HG03280 (cell line): Measurements from ENCODE around the gene PLA2G4A.
A peak's percentile ranks its signal among the peaks of the same experiment; 100 is the strongest.

ENCODE experiments used
- ATAC-seq: cut with Tn5 transposase; IDR thresholded peaks from one replicate; pipeline ENCODE4 v1.9.1; 2021; ENCODE audit warnings: mild to moderate bottlenecking, moderate library complexity; ENCODE audit not compliant: unreplicated experiment

PLA2G4A gene

GRCh38 chr1:186974774-186975181, 146.0 kb downstream of the PLA2G4A start:
- no peak for ATAC-seq

- no peak for ATAC-seq
Measured at GRCh38 chr1:186975220-186975619, 146.5 kb downstream of the PLA2G4A start.

GRCh38 chr1:186976700-186977099, 148.0 kb downstream of the PLA2G4A start:
- no peak for ATAC-seq

- no peak for ATAC-seq
Measured at GRCh38 chr1:186977266-186977957, 148.7 kb downstream of the PLA2G4A start.

GRCh38 chr1:186978596-186979556, 150.1 kb downstream of the PLA2G4A start:
- no peak for ATAC-seq

GRCh38 chr1:186980400-186980799, 151.7 kb downstream of the PLA2G4A start:
- no peak for ATAC-seq

GRCh38 chr1:186982116-186982515, 153.4 kb downstream of the PLA2G4A start:
- no peak for ATAC-seq

- no peak for ATAC-seq
Measured at GRCh38 chr1:186983327-186983726, 154.6 kb downstream of the PLA2G4A start.

- ATAC-seq: no peak
Measured at GRCh38 chr1:186984959-186985358, 156.2 kb downstream of the PLA2G4A start.

GRCh38 chr1:186985889-186986491, 157.2 kb downstream of the PLA2G4A start:
- peak; percentile 73 for ATAC-seq

- ATAC-seq: no peak
Measured at GRCh38 chr1:186987065-186987464, 158.3 kb downstream of the PLA2G4A start.

- no peak for ATAC-seq
Measured at GRCh38 chr1:186987769-186988168, 159.0 kb downstream of the PLA2G4A start.

GRCh38 chr1:186993996-186994395, 165.2 kb downstream of the PLA2G4A start:
- no peak for ATAC-seq

- ATAC-seq: no peak
Measured at GRCh38 chr1:186994897-186995296, 166.1 kb downstream of the PLA2G4A start.

GRCh38 chr1:186996816-186997215, 168.1 kb downstream of the PLA2G4A start:
- ATAC-seq: no peak

GRCh38 chr1:186997877-186998276, 169.1 kb downstream of the PLA2G4A start:
- ATAC-seq: no peak

GRCh38 chr1:186999506-186999905, 170.8 kb downstream of the PLA2G4A start:
- no peak for ATAC-seq

- ATAC-seq: no peak
Measured at GRCh38 chr1:187001198-187001889, 172.6 kb downstream of the PLA2G4A start.

GRCh38 chr1:187003353-187003752, 174.6 kb downstream of the PLA2G4A start:
- ATAC-seq: no peak

GRCh38 chr1:187006896-187007295, 178.1 kb downstream of the PLA2G4A start:
- ATAC-seq: no peak

GRCh38 chr1:187009320-187009719, 180.6 kb downstream of the PLA2G4A start:
- no peak for ATAC-seq
